ENCODE results near the gene TBPL2. TPM values are rescaled to one million over a fixed set of nuclear protein-coding genes. Genes with fewer than 3 reads are reported as not detected.
"Not testable (repeated sequence)": the region's sequence is repeated elsewhere in the genome, so short reads cannot be mapped to it uniquely, and the experiment has no call there.

The TBPL2 gene
- total and polyA plus RNA-seq, 8 donors: not detected

DNA sequence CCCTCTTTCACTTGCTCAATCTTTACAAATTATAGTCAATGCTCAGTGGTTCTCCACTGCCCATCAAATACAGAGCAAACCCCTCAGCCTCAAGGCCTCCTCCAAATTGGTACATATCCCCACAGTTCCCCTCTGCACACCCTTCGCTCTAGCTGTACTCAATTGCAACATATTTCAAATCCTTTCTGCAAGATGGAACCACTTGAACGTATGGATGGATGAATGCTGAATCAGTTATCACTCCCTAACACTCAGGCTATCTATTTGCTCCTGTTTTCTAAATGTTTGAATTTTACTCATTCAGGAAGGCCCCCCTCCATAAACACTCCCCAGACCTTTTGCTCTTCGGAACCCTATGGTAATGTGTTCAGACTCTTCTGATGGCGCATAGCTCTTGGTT, 53.3 kb downstream of the TBPL2 start:
- Histone ChIP-seq H3K27me3 (no peaks in the 10 kb centered on the region), H3K9me3 (no peaks in the 10 kb centered on the region), H3K4me3 (no peak overlapping the region), H3K4me1 (no peaks in the 10 kb centered on the region), H3K27ac (no peak overlapping the region), H3K36me3 (peaks cover 0 to 10% (median 0%) of the 10 kb centered on the region in 3 donors)
- intact Hi-C loops (cut with DNase I): no loop called here
- DNase-seq: no peak
- TF ChIP-seq, protein P1, sequence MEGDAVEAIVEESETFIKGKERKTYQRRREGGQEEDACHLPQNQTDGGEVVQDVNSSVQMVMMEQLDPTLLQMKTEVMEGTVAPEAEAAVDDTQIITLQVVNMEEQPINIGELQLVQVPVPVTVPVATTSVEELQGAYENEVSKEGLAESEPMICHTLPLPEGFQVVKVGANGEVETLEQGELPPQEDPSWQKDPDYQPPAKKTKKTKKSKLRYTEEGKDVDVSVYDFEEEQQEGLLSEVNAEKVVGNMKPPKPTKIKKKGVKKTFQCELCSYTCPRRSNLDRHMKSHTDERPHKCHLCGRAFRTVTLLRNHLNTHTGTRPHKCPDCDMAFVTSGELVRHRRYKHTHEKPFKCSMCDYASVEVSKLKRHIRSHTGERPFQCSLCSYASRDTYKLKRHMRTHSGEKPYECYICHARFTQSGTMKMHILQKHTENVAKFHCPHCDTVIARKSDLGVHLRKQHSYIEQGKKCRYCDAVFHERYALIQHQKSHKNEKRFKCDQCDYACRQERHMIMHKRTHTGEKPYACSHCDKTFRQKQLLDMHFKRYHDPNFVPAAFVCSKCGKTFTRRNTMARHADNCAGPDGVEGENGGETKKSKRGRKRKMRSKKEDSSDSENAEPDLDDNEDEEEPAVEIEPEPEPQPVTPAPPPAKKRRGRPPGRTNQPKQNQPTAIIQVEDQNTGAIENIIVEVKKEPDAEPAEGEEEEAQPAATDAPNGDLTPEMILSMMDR (IDR thresholded peaks at IDR 0.05): no peak
- no peak for FAIRE-seq
- 95 to 97% methylated on average over 4 of the region's 4 CpGs for WGBS, 2 donors
- ATAC-seq: no peak

DNA sequence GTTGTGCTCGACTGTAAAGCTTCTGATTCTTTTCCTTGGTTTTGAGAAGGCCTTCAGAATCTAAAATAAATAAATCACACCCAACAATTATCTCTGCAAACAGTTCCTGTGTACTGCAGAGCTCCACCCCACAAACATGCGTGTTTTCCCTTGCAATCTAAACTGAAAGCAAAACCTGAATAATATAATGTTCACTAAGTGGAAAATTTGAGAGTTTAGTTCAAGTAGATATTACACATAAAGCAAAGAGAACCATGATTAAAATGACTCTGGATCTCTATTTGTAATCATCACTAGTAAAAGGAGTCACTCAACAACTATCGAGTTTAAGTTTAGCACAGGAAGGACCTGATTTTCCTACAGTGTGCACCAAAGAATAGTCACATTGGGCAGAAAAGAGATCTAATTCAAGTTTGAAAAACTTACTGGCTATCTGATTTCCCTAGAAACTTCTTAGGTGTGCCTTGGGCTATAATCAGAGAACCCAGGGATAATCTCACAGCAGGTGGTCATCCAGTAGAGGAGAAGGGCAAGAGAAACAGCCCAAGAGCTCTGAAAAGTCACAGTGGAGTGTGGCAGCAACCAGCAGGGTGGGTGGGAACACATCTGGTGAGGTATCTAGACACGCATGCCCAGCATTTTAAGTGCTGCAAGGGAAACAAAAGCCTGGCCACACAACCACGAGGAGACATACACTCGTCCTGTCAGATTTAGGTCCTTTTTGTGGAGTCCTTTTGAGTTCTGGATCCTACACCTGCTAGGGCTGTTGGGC, 54.2 kb downstream of the TBPL2 start:
- TF ChIP-seq, protein P1 (IDR thresholded peaks at IDR 0.05): no peak
- Histone ChIP-seq H3K4me3 (no peak overlapping the region), H3K36me3 (peaks cover 0 to 18% (median 0%) of the 10 kb centered on the region in 3 donors), H3K27me3 (no peaks in the 10 kb centered on the region), H3K9me3 (no peaks in the 10 kb centered on the region), H3K27ac (no peak overlapping the region), H3K4me1 (no peaks in the 10 kb centered on the region)
- no peak for DNase-seq
- FAIRE-seq: no peak
- WGBS, 2 donors: 81 to 84% methylated on average over 6 of the region's 6 CpGs
- intact Hi-C loops (cut with DNase I): no loop called here
- no peak for ATAC-seq

DNA sequence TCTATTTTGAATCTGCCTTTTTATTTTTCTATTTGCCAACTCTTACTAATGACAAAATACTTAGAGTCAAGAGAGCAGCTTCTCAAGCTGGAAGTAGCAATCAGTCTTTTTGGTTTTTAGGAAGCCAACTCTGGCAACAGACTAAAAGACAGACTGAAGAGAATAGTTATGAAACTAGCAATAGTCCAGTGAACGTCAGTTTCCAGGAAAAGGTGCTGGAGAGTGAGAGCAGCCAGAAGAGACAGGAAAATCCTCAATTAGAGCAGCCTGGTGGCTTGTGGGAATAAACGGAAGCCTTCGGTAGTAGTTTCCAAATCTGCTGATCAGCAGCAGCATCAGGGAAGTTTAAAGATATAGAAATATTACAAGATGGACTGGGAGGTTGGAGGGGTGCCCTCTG, 55.9 kb downstream of the TBPL2 start:
- no peak for DNase-seq
- no peak overlapping the region for H3K27ac ChIP-seq
- intact Hi-C loops (cut with DNase I): no loop called here
- peaks cover 0 to 31% (median 4%) of the 10 kb centered on the region in 3 donors for H3K36me3 ChIP-seq
- ATAC-seq: no peak
- H3K9me3 ChIP-seq: no peaks in the 10 kb centered on the region
- H3K4me1 ChIP-seq: no peaks in the 10 kb centered on the region
- no peaks in the 10 kb centered on the region for H3K27me3 ChIP-seq
- TF ChIP-seq, protein P1 (IDR thresholded peaks at IDR 0.05): no peak
- WGBS, 2 donors: 86 to 88% methylated on average over 3 of the region's 3 CpGs
- H3K4me3 ChIP-seq: no peak overlapping the region
- FAIRE-seq: no peak

DNA sequence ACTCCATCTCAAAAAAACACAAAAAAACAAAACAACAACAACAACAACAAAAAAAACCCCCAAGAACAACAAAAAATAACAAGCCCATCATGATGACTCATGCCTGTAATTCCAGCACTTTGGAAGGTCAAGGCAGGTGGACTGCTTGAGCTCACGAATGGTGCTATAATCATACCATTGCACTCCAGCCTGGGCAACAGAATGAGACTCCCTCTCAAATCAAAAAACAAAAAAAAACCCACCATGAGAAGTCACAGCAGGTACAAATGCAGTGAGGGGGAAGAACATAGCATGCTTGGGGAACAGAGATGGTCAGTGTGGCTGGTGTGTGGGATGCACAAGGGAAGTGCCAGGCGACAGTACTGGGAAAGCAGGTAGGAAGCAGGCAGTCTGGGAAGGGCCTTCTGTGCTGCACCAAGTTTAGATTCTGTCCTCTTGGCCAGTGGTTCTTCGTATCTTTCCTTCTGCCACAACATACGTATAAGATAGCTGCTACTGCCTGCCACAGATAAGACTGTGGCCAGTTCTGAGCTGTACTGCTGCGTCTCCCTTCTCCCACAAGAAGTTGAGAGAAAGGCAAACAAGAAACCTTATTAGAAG, 56.8 kb downstream of the TBPL2 start:
- peaks cover 0 to 35% (median 4%) of the 10 kb centered on the region in 3 donors for H3K36me3 ChIP-seq
- no peaks in the 10 kb centered on the region for H3K4me1 ChIP-seq
- FAIRE-seq (no peak), ATAC-seq (no peak), DNase-seq (no peak)
- no peak overlapping the region for H3K4me3 ChIP-seq
- no peaks in the 10 kb centered on the region for H3K27me3 ChIP-seq
- 64 to 76% methylated on average over 5 of the region's 5 CpGs for WGBS, 2 donors
- H3K9me3 ChIP-seq: no peaks in the 10 kb centered on the region
- H3K27ac ChIP-seq: no peak overlapping the region
- TF ChIP-seq, protein P1 (IDR thresholded peaks at IDR 0.05): no peak
- intact Hi-C loops (cut with DNase I): no loop called here

DNA sequence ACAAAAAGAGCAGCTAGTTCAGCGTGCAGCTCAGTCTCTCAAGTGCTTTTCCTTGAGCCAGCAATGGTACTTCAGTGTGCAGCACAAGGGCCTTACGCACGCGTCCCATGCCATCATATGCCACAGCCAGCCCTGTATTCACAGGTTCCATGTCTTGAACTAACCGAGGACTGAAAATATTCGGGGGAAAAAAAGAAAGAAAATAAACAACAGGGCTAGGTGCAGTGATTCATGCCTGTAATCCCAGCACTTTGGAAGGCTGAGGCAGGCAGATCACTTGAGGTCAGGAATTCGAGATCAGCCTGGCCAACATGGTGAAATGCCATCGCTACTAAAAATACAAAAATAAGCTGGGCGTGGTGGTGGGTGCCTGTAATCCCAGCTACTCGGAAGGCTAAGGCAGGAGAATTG, 57.4 kb downstream of the TBPL2 start:
- H3K27me3 ChIP-seq; H3K4me3 ChIP-seq; intact Hi-C loops (cut with DNase I); H3K27ac ChIP-seq; DNase-seq; H3K4me1 ChIP-seq; H3K9me3 ChIP-seq; ATAC-seq; FAIRE-seq: not testable (repeated sequence)
- 80 to 86% methylated on average over 10 of the region's 10 CpGs for WGBS, 2 donors
- peaks cover 0 to 35% (median 4%) of the 10 kb centered on the region in 3 donors for H3K36me3 ChIP-seq
